ENCODE results near the gene CCDC85C. TPM values are rescaled to one million over a fixed set of nuclear protein-coding genes. Genes with fewer than 3 reads are reported as not detected.

Gene CCDC85C
- polyA plus RNA-seq, 1 of the 3 experiments (the other 2 are of a cell fraction) = 9.6 TPM

GRCh38 chr14:99634443-99634842 is 30.4 kb upstream of the CCDC85C start:
- DNase-seq = no peak
- Histone ChIP-seq H3K9me3 (no peaks in the 10 kb centered on the region), H3K4me3 (ENCODE audit: low read depth in 2 of 2, low read length in 1 of 2) (no peak overlapping the region), H3K4me2 (no peak overlapping the region), H3K9me2 (no peaks in the 10 kb centered on the region), H2AFZ (ENCODE audit: low read depth) (no peak overlapping the region), H3K4me1 (ENCODE audit: control insufficient read depth in 1 of 2, insufficient read depth in 2 of 2, low read depth in 1 of 2, low read length in 1 of 2) (peaks cover 0 to 8% of the 10 kb centered on the region in 2 experiments; a peak in 1 of 4 replicates), H3K36me3 (replicated peaks in 1 of 2; ENCODE audit: control insufficient read depth in 1 of 2, insufficient read depth in 2 of 2, low read length in 1 of 2) (no peaks in the 10 kb centered on the region), H3K27ac (ENCODE audit: low read depth in 2 of 2, low read length in 1 of 2) (no peak overlapping the region), H3F3A (replicated peaks; ENCODE audit: insufficient read depth) (no peaks in the 10 kb centered on the region), H3K9ac (no peak overlapping the region), H4K20me1 (ENCODE audit: insufficient read depth) (no peaks in the 10 kb centered on the region), H3K27me3 (ENCODE audit: insufficient read depth) (no peaks in the 10 kb centered on the region), H3K79me2 (ENCODE audit: insufficient read depth) (no peaks in the 10 kb centered on the region)
- TF ChIP-seq GATA2 (CRISPR knock-in tag; IDR thresholded peaks at IDR 0.05) = no peak
- no peak for TF ChIP-seq TAF1 (IDR thresholded peaks at IDR 0.05; ENCODE audit: borderline replicate concordance, low read depth, low read length)
- TF ChIP-seq RXRA (IDR thresholded peaks at IDR 0.05; ENCODE audit: borderline replicate concordance, low read depth) = no peak
- TF ChIP-seq RAD21 (IDR thresholded peaks at IDR 0.05; ENCODE audit: low read length) = no peak
- no peak for TF ChIP-seq NRF1 (IDR thresholded peaks at IDR 0.05; ENCODE audit: low read depth, low read length)
- no peak for TF ChIP-seq USF1 (IDR thresholded peaks at IDR 0.05; ENCODE audit: borderline replicate concordance, low read depth)
- no peak for TF ChIP-seq FOXM1 (IDR thresholded peaks at IDR 0.05; ENCODE audit: low read depth)
- TF ChIP-seq MAX (IDR thresholded peaks at IDR 0.05; ENCODE audit: low read depth) = no peak
- TF ChIP-seq NFIC (IDR thresholded peaks at IDR 0.05; ENCODE audit: borderline replicate concordance) = no peak
- TF ChIP-seq RCOR1 (IDR thresholded peaks at IDR 0.05; ENCODE audit: low read length) = no peak
- TF ChIP-seq TCF12 (IDR thresholded peaks at IDR 0.05) = no peak
- no peak for TF ChIP-seq GABPA (IDR thresholded peaks at IDR 0.05; ENCODE audit: low read depth)
- no peak for TF ChIP-seq PBX3 (IDR thresholded peaks at IDR 0.05)
- no peak for TF ChIP-seq FOSL2 (IDR thresholded peaks at IDR 0.05; ENCODE audit: borderline replicate concordance, low read depth)
- no peak for TF ChIP-seq IRF3 (IDR thresholded peaks at IDR 0.05; ENCODE audit: low read depth, low read length)
- POLR2A ChIA-PET = no interaction called here
- 83% methylated on average over 10 of the region's 10 CpGs for whole genome bisulfite sequencing (ENCODE audit: low lambda C conversion rate)
- CTCF ChIA-PET = interaction anchor here (0.6 to 2.3 kb wide), 3 partner anchors 54 to 117 kb away, joined by 3 to 15 read pairs (median 3); no protein-coding TSS in a partner anchor

GRCh38 chr14:99633918-99634317 is 29.9 kb upstream of the CCDC85C start:
- ChIA-PET POLR2A (no interaction called here), CTCF (interaction anchor here (0.6 to 2.3 kb wide), 4 partner anchors 54 to 116 kb away, joined by 3 to 15 read pairs (median 3); no protein-coding TSS in a partner anchor)
- H3K4me2 ChIP-seq = no peak overlapping the region
- no peaks in the 10 kb centered on the region for H4K20me1 ChIP-seq (ENCODE audit: insufficient read depth)
- no peaks in the 10 kb centered on the region for H3F3A ChIP-seq (replicated peaks; ENCODE audit: insufficient read depth)
- no peak for DNase-seq
- H3K4me1 ChIP-seq (ENCODE audit: control insufficient read depth in 1 of 2, insufficient read depth in 2 of 2, low read depth in 1 of 2, low read length in 1 of 2) = peaks cover 0 to 10% of the 10 kb centered on the region in 2 experiments; a peak in 1 of 4 replicates
- no peaks in the 10 kb centered on the region for H3K9me2 ChIP-seq
- H3K27ac ChIP-seq (ENCODE audit: low read depth in 2 of 2, low read length in 1 of 2) = no peak overlapping the region
- H2AFZ ChIP-seq (ENCODE audit: low read depth) = no peak overlapping the region
- H3K79me2 ChIP-seq (ENCODE audit: insufficient read depth) = no peaks in the 10 kb centered on the region
- H3K4me3 ChIP-seq (ENCODE audit: low read depth in 2 of 2, low read length in 1 of 2) = no peak overlapping the region
- H3K9me3 ChIP-seq = no peaks in the 10 kb centered on the region
- H3K36me3 ChIP-seq (replicated peaks in 1 of 2; ENCODE audit: control insufficient read depth in 1 of 2, insufficient read depth in 2 of 2, low read length in 1 of 2) = no peaks in the 10 kb centered on the region
- no peak for TF ChIP-seq RXRA (IDR thresholded peaks at IDR 0.05; ENCODE audit: borderline replicate concordance, low read depth)
- TF ChIP-seq RCOR1 (IDR thresholded peaks at IDR 0.05; ENCODE audit: low read length) = no peak
- TF ChIP-seq NRF1 (IDR thresholded peaks at IDR 0.05; ENCODE audit: low read depth, low read length) = no peak
- TF ChIP-seq SIN3A (IDR thresholded peaks at IDR 0.05; ENCODE audit: borderline replicate concordance, low read depth, low read length) = no peak
- no peak for TF ChIP-seq RFX5 (IDR thresholded peaks at IDR 0.05; ENCODE audit: low read length)
- no peak for TF ChIP-seq YY1 (IDR thresholded peaks at IDR 0.05; ENCODE audit: low read depth)
- TF ChIP-seq IRF3 (IDR thresholded peaks at IDR 0.05; ENCODE audit: low read depth, low read length) = no peak
- no peak for TF ChIP-seq ZBTB33 (IDR thresholded peaks at IDR 0.05; ENCODE audit: borderline replicate concordance, low read depth)
- no peak for TF ChIP-seq NFIC (IDR thresholded peaks at IDR 0.05; ENCODE audit: borderline replicate concordance)
- H3K9ac ChIP-seq = no peak overlapping the region
- H3K27me3 ChIP-seq (ENCODE audit: insufficient read depth) = no peaks in the 10 kb centered on the region
- 75% methylated on average over 8 of the region's 10 CpGs for WGBS (ENCODE audit: low lambda C conversion rate)
